ENCODE data around the gene SLAMF8.

SLAMF8 gene

DNA sequence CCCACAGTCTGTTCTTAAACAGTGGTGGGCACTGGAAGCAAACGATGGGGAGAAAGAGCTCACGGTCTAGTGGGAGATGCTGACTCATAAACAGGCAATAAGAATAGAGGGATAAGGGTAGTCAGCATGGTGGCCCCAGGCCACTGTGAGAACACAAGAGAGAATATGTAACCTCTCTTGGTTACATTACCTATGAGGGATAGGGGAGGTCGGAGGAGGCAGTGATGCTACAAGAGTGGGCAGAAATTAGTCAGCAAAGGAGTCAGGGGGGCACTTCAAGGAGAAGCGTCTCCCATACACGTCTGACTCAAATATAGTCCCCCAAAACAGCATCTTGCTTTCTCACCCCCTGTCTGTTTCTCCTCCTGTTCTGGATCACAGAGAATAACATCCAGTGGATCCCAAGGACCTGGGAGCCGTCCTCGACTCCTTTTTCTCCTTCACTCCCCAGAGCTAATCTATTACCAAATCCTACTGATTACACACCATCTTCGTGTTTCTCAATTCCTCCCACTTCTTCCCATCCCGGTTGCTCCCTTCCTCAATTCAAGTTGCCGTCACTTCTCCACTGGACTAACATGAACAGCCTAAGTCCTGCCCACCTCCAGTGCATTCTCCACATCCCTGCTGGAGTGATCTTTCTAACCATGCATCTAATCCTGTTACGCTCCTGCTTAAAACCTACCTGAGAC, 2.1 kb downstream of the SLAMF8 start:
- Mint-ChIP-seq H3K27me3 (peaks cover 12 to 15% of the 10 kb centered on the region in 2 donors), H3K27ac (peak overlapping the region; percentile 10), H3K4me1 (peaks cover 17 to 21% of the 10 kb centered on the region in 2 donors), H3K36me3 (no peaks in the 10 kb centered on the region), H3K9me3 (no peaks in the 10 kb centered on the region), H3K4me3 (no peak overlapping the region)
- DNase-seq (no peak), ATAC-seq (replicated peaks) (no peak)

DNA sequence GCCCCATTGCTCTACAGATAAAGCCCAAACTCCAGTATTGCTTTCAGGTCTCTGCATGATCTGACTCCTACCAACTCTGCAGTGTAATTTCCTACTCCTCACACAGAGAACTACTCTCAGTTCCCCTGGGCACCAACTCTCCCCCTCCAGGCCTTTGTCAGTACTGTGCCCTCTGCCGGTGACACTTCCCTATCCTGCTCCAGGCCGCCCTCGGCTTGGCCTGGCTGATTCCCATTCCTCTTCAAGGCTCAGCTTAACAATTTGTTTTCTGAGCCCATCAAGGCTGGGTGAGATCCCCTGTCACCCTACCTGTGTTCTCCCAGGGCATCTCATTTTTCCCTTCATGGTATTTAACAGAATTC, 2.6 kb downstream of the SLAMF8 start:
- Mint-ChIP-seq H3K4me3 (no peak overlapping the region), H3K9me3 (no peaks in the 10 kb centered on the region), H3K4me1 (peaks cover 17 to 21% of the 10 kb centered on the region in 2 donors), H3K36me3 (no peaks in the 10 kb centered on the region), H3K27me3 (peaks cover 10 to 12% of the 10 kb centered on the region in 2 donors), H3K27ac (peak overlapping the region; percentile 10)
- peak; percentile 28 for DNase-seq
- ATAC-seq (replicated peaks): peak; percentile 95 to 98

DNA sequence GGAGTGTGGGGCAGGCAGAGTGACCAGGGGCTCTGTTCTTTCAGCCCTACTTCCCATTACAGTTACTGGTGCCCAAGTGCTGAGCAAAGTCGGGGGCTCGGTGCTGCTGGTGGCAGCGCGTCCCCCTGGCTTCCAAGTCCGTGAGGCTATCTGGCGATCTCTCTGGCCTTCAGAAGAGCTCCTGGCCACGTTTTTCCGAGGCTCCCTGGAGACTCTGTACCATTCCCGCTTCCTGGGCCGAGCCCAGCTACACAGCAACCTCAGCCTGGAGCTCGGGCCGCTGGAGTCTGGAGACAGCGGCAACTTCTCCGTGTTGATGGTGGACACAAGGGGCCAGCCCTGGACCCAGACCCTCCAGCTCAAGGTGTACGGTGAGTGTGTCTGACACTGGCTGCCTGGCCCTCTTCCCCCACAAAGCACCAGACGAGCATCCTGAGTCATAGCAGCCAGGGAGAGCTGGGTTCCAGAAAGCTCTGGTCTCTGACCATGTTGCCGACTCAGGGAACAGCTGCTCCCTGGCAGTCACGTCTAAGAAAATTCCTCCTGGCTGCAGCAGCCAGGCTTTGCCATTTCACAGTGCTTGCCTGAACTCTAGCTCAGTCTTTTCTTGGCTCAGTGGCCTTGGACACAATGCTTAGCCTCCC, 3.3 kb downstream of the SLAMF8 start:
- Mint-ChIP-seq H3K36me3 (no peaks in the 10 kb centered on the region), H3K4me1 (peaks cover 17 to 21% of the 10 kb centered on the region in 2 donors), H3K27me3 (peaks cover 5 to 9% of the 10 kb centered on the region in 2 donors), H3K27ac (no peak overlapping the region), H3K4me3 (no peak overlapping the region), H3K9me3 (no peaks in the 10 kb centered on the region)
- DNase-seq (no peak), ATAC-seq (replicated peaks) (no peak)

DNA sequence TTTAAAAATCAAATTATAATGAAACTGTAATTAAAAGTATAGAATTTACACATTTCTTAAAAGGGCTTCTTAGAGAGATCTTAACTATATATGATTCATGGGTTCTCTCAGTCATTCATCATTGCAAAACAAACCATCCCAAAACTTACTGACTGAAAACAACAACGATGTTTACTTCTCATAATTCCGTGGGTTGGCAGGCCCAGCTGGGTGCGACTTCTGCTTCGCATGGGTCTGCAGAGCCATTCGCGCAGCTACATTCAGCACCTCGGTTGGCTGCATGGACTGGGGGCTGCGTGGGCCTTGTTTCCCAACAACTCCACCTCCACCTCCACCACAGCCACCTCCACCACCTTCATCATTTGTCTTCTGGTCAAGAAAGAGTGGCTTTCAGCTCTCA, 4.0 kb downstream of the SLAMF8 start:
- peaks cover 17 to 21% of the 10 kb centered on the region in 2 donors for H3K4me1 Mint-ChIP-seq
- H3K4me3 Mint-ChIP-seq: no peak overlapping the region
- no peaks in the 10 kb centered on the region for H3K36me3 Mint-ChIP-seq
- H3K27me3 Mint-ChIP-seq: peaks cover 0 to 9% of the 10 kb centered on the region in 2 donors
- DNase-seq (no peak), ATAC-seq (replicated peaks) (no peak)
- H3K9me3 Mint-ChIP-seq: no peaks in the 10 kb centered on the region
- H3K27ac Mint-ChIP-seq: no peak overlapping the region

DNA sequence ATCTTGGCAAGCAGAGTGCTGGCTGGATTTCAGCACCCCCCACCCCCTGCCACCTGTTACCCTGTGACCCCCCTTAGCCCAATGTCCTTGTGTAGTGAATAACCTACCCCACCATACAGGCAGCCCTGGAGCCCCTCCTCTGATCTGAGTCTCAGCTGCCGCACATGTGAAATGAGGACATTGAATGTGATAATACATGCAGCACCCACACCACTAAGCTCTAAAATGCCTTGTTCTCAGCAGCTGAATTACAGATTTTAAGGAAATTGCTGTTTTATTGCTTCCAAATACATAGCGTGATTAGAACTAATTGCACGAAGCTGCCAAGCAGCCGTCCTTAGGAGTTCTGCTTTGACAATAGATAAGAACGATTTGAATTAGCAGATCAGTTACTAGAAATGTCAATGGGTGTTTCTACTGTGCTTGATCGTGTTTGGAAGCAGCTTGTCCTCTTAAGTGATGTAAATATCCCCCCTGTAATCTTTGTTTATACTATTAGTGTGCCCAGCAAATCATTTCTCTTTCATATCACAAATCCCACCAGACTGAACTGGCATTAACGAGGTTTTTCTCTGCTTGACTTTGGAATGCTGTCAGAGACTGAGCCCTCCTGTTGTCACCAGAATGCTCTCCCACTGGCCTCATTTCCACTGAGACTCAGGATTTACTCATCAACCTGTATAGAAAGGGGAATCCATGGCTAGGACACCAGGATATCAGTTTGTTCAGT, 4.9 kb downstream of the SLAMF8 start:
- Mint-ChIP-seq H3K9me3 (no peaks in the 10 kb centered on the region), H3K36me3 (no peaks in the 10 kb centered on the region), H3K27ac (no peak overlapping the region), H3K4me3 (no peak overlapping the region), H3K4me1 (peaks cover 12 to 13% of the 10 kb centered on the region in 2 donors), H3K27me3 (peaks cover 0 to 7% of the 10 kb centered on the region in 2 donors)
- no peak for DNase-seq
- ATAC-seq (replicated peaks): no peak

DNA sequence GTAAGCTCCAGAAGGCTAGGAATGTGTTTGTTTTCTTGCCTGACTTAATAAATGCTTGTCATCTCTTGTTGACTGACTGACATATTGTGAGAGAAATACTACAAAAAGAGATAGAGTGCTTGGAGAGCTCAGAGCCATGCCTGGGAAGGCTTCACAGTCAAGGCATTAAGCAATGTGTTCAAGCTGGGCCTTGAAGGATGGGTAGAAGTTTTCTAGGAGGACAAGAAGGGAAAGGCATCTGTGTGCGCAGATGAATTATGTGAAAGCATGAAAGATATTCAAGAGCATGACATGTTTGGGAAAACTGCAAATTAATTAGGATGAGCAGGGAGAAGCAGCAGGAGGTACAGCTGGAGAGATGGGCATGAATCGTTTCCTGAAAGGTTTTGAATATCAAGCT, 5.6 kb downstream of the SLAMF8 start:
- no peak for ATAC-seq (replicated peaks)
- H3K36me3 Mint-ChIP-seq: no peaks in the 10 kb centered on the region
- no peak overlapping the region for H3K4me3 Mint-ChIP-seq
- H3K27ac Mint-ChIP-seq: no peak overlapping the region
- H3K9me3 Mint-ChIP-seq: no peaks in the 10 kb centered on the region
- H3K27me3 Mint-ChIP-seq: peaks cover 0 to 11% of the 10 kb centered on the region in 2 donors
- peaks cover 10% of the 10 kb centered on the region in 2 donors for H3K4me1 Mint-ChIP-seq
- DNase-seq: no peak

DNA sequence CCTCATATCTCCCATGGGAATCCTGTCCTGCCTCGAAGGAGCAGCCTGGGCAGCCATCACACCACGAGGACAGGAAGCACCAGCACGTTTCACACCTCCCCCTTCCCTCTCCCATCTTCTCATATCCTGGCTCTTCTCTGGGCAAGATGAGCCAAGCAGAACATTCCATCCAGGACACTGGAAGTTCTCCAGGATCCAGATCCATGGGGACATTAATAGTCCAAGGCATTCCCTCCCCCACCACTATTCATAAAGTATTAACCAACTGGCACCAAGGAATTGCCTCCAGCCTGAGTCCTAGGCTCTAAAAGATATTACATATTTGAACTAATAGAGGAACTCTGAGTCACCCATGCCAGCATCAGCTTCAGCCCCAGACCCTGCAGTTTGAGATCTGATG, 8.7 kb downstream of the SLAMF8 start:
- Mint-ChIP-seq H3K4me1 (peaks cover 7 to 8% of the 10 kb centered on the region in 2 donors), H3K27ac (no peak overlapping the region), H3K36me3 (no peaks in the 10 kb centered on the region), H3K4me3 (no peak overlapping the region), H3K9me3 (no peaks in the 10 kb centered on the region), H3K27me3 (peaks cover 0 to 11% of the 10 kb centered on the region in 2 donors)
- DNase-seq: no peak
- no peak for ATAC-seq (replicated peaks)

DNA sequence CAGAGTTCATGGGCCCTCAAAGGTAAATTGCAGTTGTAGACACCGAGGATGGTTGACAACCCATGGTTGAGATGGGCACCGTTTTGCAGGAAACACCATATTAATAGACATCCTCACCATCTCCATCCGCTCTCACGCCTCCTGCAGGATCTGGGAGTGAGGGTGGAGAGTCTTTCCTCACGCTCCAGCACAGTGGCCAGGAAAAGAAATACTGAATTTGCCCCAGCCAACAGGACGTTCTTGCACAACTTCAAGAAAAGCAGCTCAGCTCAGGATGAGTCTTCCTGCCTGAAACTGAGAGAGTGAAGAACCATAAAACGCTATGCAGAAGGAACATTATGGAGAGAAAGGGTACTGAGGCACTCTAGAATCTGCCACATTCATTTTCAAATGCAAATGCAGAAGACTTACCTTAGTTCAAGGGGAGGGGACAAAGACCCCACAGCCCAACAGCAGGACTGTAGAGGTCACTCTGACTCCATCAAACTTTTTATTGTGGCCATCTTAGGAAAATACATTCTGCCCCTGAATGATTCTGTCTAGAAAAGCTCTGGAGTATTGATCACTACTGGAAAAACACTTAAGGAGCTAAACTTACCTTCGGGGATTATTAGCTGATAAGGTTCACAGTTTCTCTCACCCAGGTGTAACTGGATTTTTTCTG, 9.3 kb downstream of the SLAMF8 start:
- no peaks in the 10 kb centered on the region for H3K9me3 Mint-ChIP-seq
- H3K27ac Mint-ChIP-seq: no peak overlapping the region
- no peak overlapping the region for H3K4me3 Mint-ChIP-seq
- peaks cover 0 to 11% of the 10 kb centered on the region in 2 donors for H3K27me3 Mint-ChIP-seq
- DNase-seq (no peak), ATAC-seq (replicated peaks) (no peak)
- H3K4me1 Mint-ChIP-seq: peaks cover 7 to 8% of the 10 kb centered on the region in 2 donors
- H3K36me3 Mint-ChIP-seq: no peaks in the 10 kb centered on the region

DNA sequence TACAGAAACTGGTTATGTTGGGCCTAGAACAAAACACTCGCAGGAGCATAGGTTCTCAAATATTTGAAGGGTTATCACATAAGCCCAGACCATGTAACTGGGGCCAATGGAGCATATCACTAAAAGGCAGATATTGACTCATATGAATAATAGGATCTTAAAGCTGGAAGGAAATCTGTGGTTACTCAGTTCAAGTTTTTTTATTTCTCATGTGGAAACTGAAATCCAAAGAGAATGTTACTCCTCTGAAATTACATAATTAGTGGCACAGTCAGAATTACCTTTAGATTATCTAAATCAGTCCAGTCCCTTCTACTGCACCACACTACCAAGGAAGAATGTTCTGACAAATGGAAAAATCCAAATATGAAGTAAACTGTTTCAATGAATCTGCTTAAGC, 12.0 kb downstream of the SLAMF8 start:
- H3K36me3 Mint-ChIP-seq: no peaks in the 10 kb centered on the region
- no peak overlapping the region for H3K4me3 Mint-ChIP-seq
- H3K27ac Mint-ChIP-seq: no peak overlapping the region
- H3K27me3 Mint-ChIP-seq: peaks cover 10 to 23% of the 10 kb centered on the region in 2 donors
- peak; percentile 84 to 93 for ATAC-seq (replicated peaks)
- no peaks in the 10 kb centered on the region for H3K9me3 Mint-ChIP-seq
- DNase-seq: no peak
- H3K4me1 Mint-ChIP-seq: peaks cover 7 to 8% of the 10 kb centered on the region in 2 donors

DNA sequence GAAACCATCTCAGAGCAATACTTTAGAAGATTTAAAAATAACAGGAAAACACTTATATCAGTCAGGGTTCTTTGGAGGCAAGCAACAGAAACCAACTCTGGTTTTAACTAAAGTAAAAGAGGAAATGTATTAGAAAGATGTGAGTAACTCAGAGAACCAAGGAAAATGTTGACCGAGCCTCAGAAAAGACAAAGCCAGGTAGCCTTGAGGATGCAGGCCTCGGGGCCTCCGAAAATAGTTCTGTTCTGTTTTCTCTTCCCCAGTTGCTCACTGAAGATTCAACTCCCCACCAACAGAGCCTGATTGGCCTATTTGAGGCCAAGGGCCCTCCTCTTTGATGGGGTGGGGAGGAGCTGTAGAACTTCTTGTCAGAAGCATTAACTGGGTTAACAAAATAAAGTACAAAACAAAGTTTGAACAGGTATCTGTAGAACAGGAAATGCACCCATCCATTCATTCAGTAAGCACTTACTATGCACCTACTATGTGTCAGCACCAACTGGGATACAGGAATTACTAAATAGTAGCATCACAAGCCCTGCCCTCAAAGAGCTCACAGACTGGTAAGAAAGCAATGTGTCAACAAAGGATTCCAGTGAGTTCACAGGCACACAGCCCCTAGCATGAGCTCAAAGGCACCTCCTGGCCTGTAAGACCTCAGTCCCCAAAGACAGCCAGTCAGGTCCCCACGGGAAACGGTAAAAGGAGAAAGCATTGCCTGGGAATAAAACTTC, 12.6 kb downstream of the SLAMF8 start:
- ATAC-seq (replicated peaks) (peak; percentile 54 to 65), DNase-seq (no peak)
- no peaks in the 10 kb centered on the region for H3K36me3 Mint-ChIP-seq
- peaks cover 7 to 8% of the 10 kb centered on the region in 2 donors for H3K4me1 Mint-ChIP-seq
- no peak overlapping the region for H3K27ac Mint-ChIP-seq
- H3K4me3 Mint-ChIP-seq: no peak overlapping the region
- H3K27me3 Mint-ChIP-seq: peaks cover 12 to 26% of the 10 kb centered on the region in 2 donors
- H3K9me3 Mint-ChIP-seq: no peaks in the 10 kb centered on the region

DNA sequence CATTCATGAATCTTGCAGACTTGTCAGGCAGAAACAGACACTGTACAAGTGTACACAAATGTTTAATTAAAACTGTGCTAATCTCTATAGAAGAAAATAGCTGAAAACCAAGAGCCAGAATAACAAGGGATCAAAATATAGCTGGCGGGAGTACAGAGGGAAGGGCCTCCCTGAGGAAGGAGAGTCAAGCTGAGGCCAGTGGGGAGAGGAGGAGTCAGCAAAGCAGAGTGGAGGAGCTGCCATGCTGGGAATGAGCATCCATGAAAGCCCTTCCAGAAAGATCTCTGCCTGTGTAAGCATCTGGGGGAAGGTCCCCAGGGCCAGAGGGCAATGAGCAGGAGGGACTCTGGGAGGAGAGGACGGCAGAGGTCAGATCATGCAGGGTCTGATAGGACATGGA, 15.1 kb downstream of the SLAMF8 start:
- Mint-ChIP-seq H3K4me1 (peaks cover 4 to 8% of the 10 kb centered on the region in 2 donors), H3K36me3 (no peaks in the 10 kb centered on the region), H3K27me3 (peaks cover 22 to 28% of the 10 kb centered on the region in 2 donors), H3K4me3 (no peak overlapping the region), H3K9me3 (no peaks in the 10 kb centered on the region), H3K27ac (no peak overlapping the region)
- ATAC-seq (replicated peaks) (no peak), DNase-seq (no peak)

DNA sequence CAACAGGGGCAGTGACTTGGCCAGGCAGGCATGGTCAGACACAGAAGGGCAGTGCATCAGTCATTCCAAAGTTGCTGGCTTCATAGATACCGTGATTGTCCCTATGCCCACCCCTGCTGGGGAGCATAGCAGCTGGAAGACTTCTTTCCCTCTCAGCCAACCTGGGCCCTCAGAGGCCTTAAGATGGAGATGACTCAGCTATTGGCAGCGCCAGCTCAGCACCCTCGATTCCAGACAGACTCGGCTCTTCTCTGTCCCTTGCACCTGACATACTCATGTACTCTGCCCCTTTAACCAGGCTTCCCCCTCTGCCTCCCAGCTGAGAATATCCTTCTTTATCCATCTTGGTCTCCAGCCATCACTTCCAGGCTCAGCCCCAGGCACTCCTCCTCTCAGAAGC, 16.8 kb downstream of the SLAMF8 start:
- H3K27me3 Mint-ChIP-seq: peaks cover 33 to 34% of the 10 kb centered on the region in 2 donors
- no peak overlapping the region for H3K27ac Mint-ChIP-seq
- no peaks in the 10 kb centered on the region for H3K9me3 Mint-ChIP-seq
- H3K36me3 Mint-ChIP-seq: no peaks in the 10 kb centered on the region
- no peak for DNase-seq
- peaks cover 3 to 8% of the 10 kb centered on the region in 2 donors for H3K4me1 Mint-ChIP-seq
- H3K4me3 Mint-ChIP-seq: no peak overlapping the region
- no peak for ATAC-seq (replicated peaks)

DNA sequence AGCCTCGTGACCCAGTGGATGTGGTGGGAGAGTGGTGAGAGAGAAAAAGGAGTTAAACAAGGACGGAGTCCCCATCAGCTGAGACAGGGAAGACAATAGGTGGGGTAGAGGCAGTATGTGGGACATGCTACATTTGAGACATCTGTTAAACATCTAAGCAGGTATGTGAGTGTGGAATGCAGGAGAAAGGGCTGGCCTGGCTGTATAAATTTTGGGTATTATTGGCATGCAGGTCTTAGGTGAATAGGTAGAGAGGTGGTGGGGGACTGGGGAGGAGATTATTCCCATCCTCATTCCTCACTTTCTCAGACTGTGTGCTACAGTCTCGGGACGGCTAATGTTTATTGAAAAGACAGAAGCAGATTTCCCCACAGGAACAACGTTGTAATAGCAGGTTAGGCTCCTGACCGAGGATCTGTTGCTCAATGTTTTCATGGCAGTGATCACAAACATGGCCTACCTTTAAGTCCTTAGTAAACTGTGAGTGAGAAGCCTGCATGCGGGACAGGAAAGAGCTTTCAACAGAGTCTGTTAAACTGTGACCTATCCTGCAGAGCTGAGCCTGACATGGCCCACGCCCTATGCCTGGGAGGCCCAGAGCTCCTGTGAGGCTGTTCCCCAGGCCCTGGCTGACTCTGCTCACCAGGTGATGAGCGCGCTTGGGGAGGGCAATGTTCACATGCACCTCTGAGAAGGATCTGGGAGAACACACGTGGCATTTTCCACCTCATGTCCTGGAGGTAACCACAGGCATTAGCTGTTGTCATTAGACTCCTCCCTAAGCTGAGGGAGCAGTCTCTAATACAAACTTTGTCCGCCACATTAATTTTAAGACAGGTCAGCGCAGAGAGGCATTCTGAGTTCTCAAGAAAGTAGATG, 19.3 kb downstream of the SLAMF8 start:
- Mint-ChIP-seq H3K27me3 (peaks cover 49 to 52% of the 10 kb centered on the region in 2 donors), H3K9me3 (no peaks in the 10 kb centered on the region), H3K4me1 (no peaks in the 10 kb centered on the region), H3K36me3 (no peaks in the 10 kb centered on the region), H3K4me3 (no peak overlapping the region), H3K27ac (peak overlapping the region; percentile 9)
- no peak for DNase-seq
- ATAC-seq (replicated peaks): no peak
